GM19372 (cell line): ENCODE results near the gene TNFRSF14.

Experiments used
- ATAC-seq: cut with Tn5 transposase; IDR thresholded peaks from one replicate; pipeline ENCODE4 v1.9.1; 2021; ENCODE audit warnings: mild to moderate bottlenecking, low read depth, moderate library complexity; ENCODE audit not compliant: unreplicated experiment

TNFRSF14 gene

GRCh38 chr1:2597441-2598328 is 41.5 kb downstream of the TNFRSF14 start:
- ATAC-seq = no peak

- no peak for ATAC-seq
Observed at GRCh38 chr1:2598329-2598931, 42.3 kb downstream of the TNFRSF14 start.

- no peak for ATAC-seq
Observed at GRCh38 chr1:2601721-2602303, 45.6 kb downstream of the TNFRSF14 start.

GRCh38 chr1:2602311-2602835 is 46.2 kb downstream of the TNFRSF14 start:
- ATAC-seq = no peak

- no peak for ATAC-seq
Observed at GRCh38 chr1:2602866-2603520, 46.8 kb downstream of the TNFRSF14 start.

GRCh38 chr1:2603521-2604155 is 47.5 kb downstream of the TNFRSF14 start:
- no peak for ATAC-seq

GRCh38 chr1:2604156-2604843 is 48.1 kb downstream of the TNFRSF14 start:
- no peak for ATAC-seq

- ATAC-seq = no peak
Observed at GRCh38 chr1:2604844-2605508, 48.8 kb downstream of the TNFRSF14 start.

GRCh38 chr1:2605509-2606395 is 49.6 kb downstream of the TNFRSF14 start:
- no peak for ATAC-seq

- ATAC-seq = no peak
Observed at GRCh38 chr1:2606396-2606880, 50.3 kb downstream of the TNFRSF14 start.

- no peak for ATAC-seq
Observed at GRCh38 chr1:2606881-2607621, 50.9 kb downstream of the TNFRSF14 start.

GRCh38 chr1:2607641-2608091 is 51.5 kb downstream of the TNFRSF14 start:
- ATAC-seq = no peak

GRCh38 chr1:2609319-2610035 is 53.3 kb downstream of the TNFRSF14 start:
- ATAC-seq = no peak

- ATAC-seq = no peak
Observed at GRCh38 chr1:2610036-2610959, 54.1 kb downstream of the TNFRSF14 start.

- ATAC-seq = no peak
Observed at GRCh38 chr1:2611031-2611501, 54.9 kb downstream of the TNFRSF14 start.
